ENCODE data around the gene NRF1.

GRCh38 chr7:129750501-129750900, 139.0 kb downstream of the NRF1 start:
- TF ChIP-seq, protein P1, sequence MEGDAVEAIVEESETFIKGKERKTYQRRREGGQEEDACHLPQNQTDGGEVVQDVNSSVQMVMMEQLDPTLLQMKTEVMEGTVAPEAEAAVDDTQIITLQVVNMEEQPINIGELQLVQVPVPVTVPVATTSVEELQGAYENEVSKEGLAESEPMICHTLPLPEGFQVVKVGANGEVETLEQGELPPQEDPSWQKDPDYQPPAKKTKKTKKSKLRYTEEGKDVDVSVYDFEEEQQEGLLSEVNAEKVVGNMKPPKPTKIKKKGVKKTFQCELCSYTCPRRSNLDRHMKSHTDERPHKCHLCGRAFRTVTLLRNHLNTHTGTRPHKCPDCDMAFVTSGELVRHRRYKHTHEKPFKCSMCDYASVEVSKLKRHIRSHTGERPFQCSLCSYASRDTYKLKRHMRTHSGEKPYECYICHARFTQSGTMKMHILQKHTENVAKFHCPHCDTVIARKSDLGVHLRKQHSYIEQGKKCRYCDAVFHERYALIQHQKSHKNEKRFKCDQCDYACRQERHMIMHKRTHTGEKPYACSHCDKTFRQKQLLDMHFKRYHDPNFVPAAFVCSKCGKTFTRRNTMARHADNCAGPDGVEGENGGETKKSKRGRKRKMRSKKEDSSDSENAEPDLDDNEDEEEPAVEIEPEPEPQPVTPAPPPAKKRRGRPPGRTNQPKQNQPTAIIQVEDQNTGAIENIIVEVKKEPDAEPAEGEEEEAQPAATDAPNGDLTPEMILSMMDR (IDR thresholded peaks at IDR 0.05) = no peak
- no peak for TF ChIP-seq POLR2A (IDR thresholded peaks at IDR 0.05)

Data from thyroid gland (tissue), 4 donors.